H1 (cell line): ENCODE data around the gene SIPA1L3. TPM values are rescaled to one million over a fixed set of nuclear protein-coding genes. Genes with fewer than 3 reads are reported as not detected.

Experiments used
- CTCF ChIA-PET: fragments of 300-600 bp; sonication (Branson Sonifier 250); formaldehyde crosslinking; loops from one replicate; lab custom pipeline; 2021; ENCODE audit not compliant: partially characterized antibody; lab: Charles Lee
- POLR2A ChIA-PET: fragments of 300-600 bp; sonication (Branson Sonifier 250); formaldehyde crosslinking; loops from one replicate; lab custom pipeline; 2021; ENCODE audit warnings: inconsistent platforms; ENCODE audit not compliant: partially characterized antibody; lab: Charles Lee
- DNase-seq, 2 experiments: peaks; one replicate each; pipeline versions ENCODE4 v3.0.0 to v3.0.0-alpha.2; 2010 to 2022; ENCODE audit warnings: low spot score in 2 of 2, low read depth in 1 of 2, mixed read lengths in 1 of 2
- FAIRE-seq: peaks from 2 replicates; lab custom pipeline; 2011; peaks lifted over from hg19 to GRCh38; lab: Jason Lieb, UNC
- H2AFZ ChIP-seq: 2 replicates; pipeline ENCODE4 v1.8.1; 2012; ENCODE audit warnings: low read length, inconsistent platforms
- H2AK5ac ChIP-seq: 2 replicates; pipeline ENCODE4 v1.6.1; 2013; ENCODE audit warnings: low read depth, low read length
- H2BK120ac ChIP-seq: replicated peaks from 2 replicates; pipeline ENCODE3; 2013; ENCODE audit warnings: low read depth, low read length, inconsistent platforms
- H2BK12ac ChIP-seq: 2 replicates; pipeline ENCODE4 v1.6.1; 2013; ENCODE audit warnings: low read depth, low read length
- H2BK15ac ChIP-seq: 2 replicates; pipeline ENCODE4 v1.6.1; 2013; ENCODE audit warnings: low read length
- H2BK20ac ChIP-seq: 2 replicates; pipeline ENCODE4 v1.6.1; 2013; ENCODE audit warnings: low read length
- H2BK5ac ChIP-seq: 2 replicates; pipeline ENCODE4 v1.6.1; 2013; ENCODE audit warnings: low read depth, low read length
- H3K14ac ChIP-seq: 2 replicates; pipeline ENCODE4 v1.6.1; 2013; ENCODE audit warnings: inconsistent platforms; ENCODE audit not compliant: insufficient read length
- H3K18ac ChIP-seq: 2 replicates; pipeline ENCODE4 v1.6.1; 2013; ENCODE audit warnings: low read length; ENCODE audit errors: extremely low read depth
- H3K23ac ChIP-seq: 2 replicates; pipeline ENCODE4 v1.6.1; 2013; ENCODE audit warnings: inconsistent platforms; ENCODE audit not compliant: insufficient read length
- H3K23me2 ChIP-seq: 2 replicates; pipeline ENCODE4 v1.6.1; 2013; ENCODE audit warnings: low read depth, low read length
- H3K27ac ChIP-seq: 2 replicates; pipeline ENCODE4 v1.6.1; 2011; ENCODE audit warnings: low read depth, low read length, inconsistent platforms
- H3K27me3 ChIP-seq, 4 experiments: replicated peaks in 1 of 4; 1 replicate in 1 of 4; 2 replicates in 3 of 4; pipeline versions ENCODE4 v1.6.1 to v1.8.1; 2011 to 2013; ENCODE audit warnings: low read length in 3 of 4, mild to moderate bottlenecking in 3 of 4, inconsistent platforms in 2 of 4, mixed read lengths in 2 of 4, moderate library complexity in 1 of 4; ENCODE audit not compliant: control insufficient read depth in 3 of 4, insufficient read depth in 3 of 4; ENCODE audit errors: extremely low read depth in 1 of 4
- H3K36me3 ChIP-seq, 4 experiments: 2 replicates each; pipeline versions ENCODE4 v1.6.1 to v1.8.1; 2011 to 2013; ENCODE audit warnings: mild to moderate bottlenecking in 4 of 4, low read length in 3 of 4, moderate library complexity in 2 of 4, control low read depth in 1 of 4, inconsistent platforms in 1 of 4; ENCODE audit not compliant: insufficient read depth in 4 of 4, control insufficient read depth in 2 of 4
- H3K4ac ChIP-seq: replicated peaks from 2 replicates; pipeline ENCODE3; 2013; ENCODE audit warnings: low read length, low read depth, mixed read lengths, inconsistent platforms; ENCODE audit not compliant: insufficient read length
- H3K4me1 ChIP-seq, 4 experiments: replicated peaks in 1 of 4; 1 replicate in 1 of 4; 2 replicates in 3 of 4; pipeline versions ENCODE4 v1.6.1 to v1.8.1; 2011 to 2013; ENCODE audit warnings: low read length in 3 of 4, inconsistent platforms in 2 of 4, mixed read lengths in 1 of 4; ENCODE audit not compliant: insufficient read depth in 4 of 4, control insufficient read depth in 3 of 4
- H3K4me2 ChIP-seq, 2 experiments: 2 replicates each; pipeline versions ENCODE4 v1.6.1 to v1.8.1; 2011 to 2013; ENCODE audit warnings: low read depth in 2 of 2, low read length in 2 of 2, control low read depth in 1 of 2, inconsistent platforms in 1 of 2, mild to moderate bottlenecking in 1 of 2; ENCODE audit not compliant: insufficient read depth in 1 of 2
- H3K4me3 ChIP-seq, 4 experiments: fragments of 200-600, 300-600 bp in 1 of 4; sonication (generic), shearing (Covaris generic), sonication (Bioruptor Twin) in 1 of 4; 2 replicates each; pipeline versions ENCODE4 v1.5.1 to v1.8.1; 2011 to 2016; ENCODE audit warnings: low read length in 4 of 4, low read depth in 3 of 4, control low read depth in 2 of 4, inconsistent platforms in 2 of 4, mild to moderate bottlenecking in 2 of 4, mixed read lengths in 1 of 4, moderate library complexity in 1 of 4; ENCODE audit not compliant: insufficient read depth in 2 of 4; ENCODE audit errors: extremely low read depth in 1 of 4
- H3K56ac ChIP-seq: replicated peaks from 2 replicates; pipeline ENCODE3; 2013; ENCODE audit warnings: low read depth, mild to moderate bottlenecking, mixed read lengths, low read length, inconsistent platforms; ENCODE audit not compliant: insufficient read length
- H3K79me1 ChIP-seq: 2 replicates; pipeline ENCODE4 v1.6.1; 2013; ENCODE audit warnings: low read depth, low read length, control low read depth
- H3K79me2 ChIP-seq, 2 experiments: 2 replicates each; pipeline versions ENCODE4 v1.6.1 to v1.8.1; 2012 to 2013; ENCODE audit warnings: low read length in 2 of 2, mild to moderate bottlenecking in 2 of 2, inconsistent platforms in 1 of 2; ENCODE audit not compliant: insufficient read depth in 2 of 2, control insufficient read depth in 1 of 2
- H3K9ac ChIP-seq, 4 experiments: replicated peaks in 1 of 4; 1 replicate in 1 of 4; 2 replicates in 3 of 4; pipeline versions ENCODE4 v1.6.1 to v1.8.1; 2011 to 2013; ENCODE audit warnings: low read depth in 3 of 4, low read length in 3 of 4, control low read depth in 2 of 4, mild to moderate bottlenecking in 2 of 4, moderate library complexity in 2 of 4, inconsistent platforms in 1 of 4; ENCODE audit errors: extremely low read depth in 1 of 4
- H3K9me3 ChIP-seq, 2 experiments: 2 replicates each; pipeline versions ENCODE4 v1.6.1 to v1.8.1; 2012 to 2013; ENCODE audit warnings: mild to moderate bottlenecking in 2 of 2, moderate library complexity in 2 of 2, control low read depth in 1 of 2, inconsistent platforms in 1 of 2, low read depth in 1 of 2, low read length in 1 of 2, mixed read lengths in 1 of 2; ENCODE audit not compliant: insufficient read depth in 2 of 2
- H4K20me1 ChIP-seq, 2 experiments: replicated peaks in 1 of 2; 2 replicates each; pipeline versions ENCODE3 to v1.8.1; 2011 to 2013; ENCODE audit warnings: inconsistent platforms in 2 of 2, low read length in 2 of 2, mild to moderate bottlenecking in 1 of 2; ENCODE audit not compliant: insufficient read depth in 2 of 2, control insufficient read depth in 1 of 2
- H4K5ac ChIP-seq: 2 replicates; pipeline ENCODE4 v1.6.1; 2013; ENCODE audit warnings: low read length, low read depth, mixed read lengths, inconsistent platforms; ENCODE audit not compliant: insufficient read length
- H4K8ac ChIP-seq: 2 replicates; pipeline ENCODE4 v1.8.0; 2013; ENCODE audit warnings: mild to moderate bottlenecking, moderate library complexity, low read length, inconsistent platforms; ENCODE audit not compliant: insufficient read depth; ENCODE audit errors: extremely low read depth
- H4K91ac ChIP-seq: replicated peaks from 2 replicates; pipeline ENCODE3; 2013; ENCODE audit warnings: low read length, mixed read lengths, inconsistent platforms; ENCODE audit not compliant: insufficient read length
- ATF3 ChIP-seq: IDR thresholded peaks from 2 replicates; pipeline ENCODE4 v1.6.1; 2011; ENCODE audit warnings: low read depth, mild to moderate bottlenecking, low read length; ENCODE audit not compliant: insufficient read depth
- E2F6 ChIP-seq: IDR thresholded peaks from 2 replicates; pipeline ENCODE4 v1.6.1; 2012; ENCODE audit warnings: inconsistent platforms
- HDAC2 ChIP-seq, 2 experiments: fragments of 300-600 bp in 1 of 2; sonication (generic) in 1 of 2; IDR thresholded peaks; 2 replicates each; pipeline ENCODE4 v1.6.1; 2011 to 2012; ENCODE audit warnings: low read depth in 2 of 2, low read length in 2 of 2, mild to moderate bottlenecking in 2 of 2, moderate library complexity in 2 of 2, borderline replicate concordance in 1 of 2, inconsistent platforms in 1 of 2
- NRF1 ChIP-seq: IDR thresholded peaks from 2 replicates; pipeline ENCODE4 v1.6.1; 2011; ENCODE audit warnings: mild to moderate bottlenecking, low read depth, low read length, improper control_type of control experiment
- RFX5 ChIP-seq: IDR thresholded peaks from 2 replicates; pipeline ENCODE4 v1.6.1; 2011; ENCODE audit warnings: low read depth, low read length, improper control_type of control experiment, borderline replicate concordance
- SP2 ChIP-seq: IDR thresholded peaks from 2 replicates; pipeline ENCODE4 v1.6.1; 2012; ENCODE audit warnings: mild to moderate bottlenecking, low read length, inconsistent platforms
- SP4 ChIP-seq: IDR thresholded peaks from 2 replicates; pipeline ENCODE4 v1.6.1; 2012; ENCODE audit warnings: low read length, inconsistent platforms
- SRF ChIP-seq: IDR thresholded peaks from 2 replicates; pipeline ENCODE4 v1.6.1; 2011; ENCODE audit warnings: mild to moderate bottlenecking, low read depth, low read length, moderate library complexity
- SUZ12 ChIP-seq: fragments of 200-600 bp; sonication (generic); IDR thresholded peaks from 2 replicates; pipeline ENCODE4 v1.6.1; 2012; ENCODE audit warnings: mild to moderate bottlenecking, inconsistent platforms, low read length, moderate library complexity, mixed read lengths
- USF2 ChIP-seq: IDR thresholded peaks from 2 replicates; pipeline ENCODE4 v1.6.1; 2011; ENCODE audit warnings: low read length, improper control_type of control experiment
- ZNF274 ChIP-seq: IDR thresholded peaks from 2 replicates; pipeline ENCODE4 v1.7.0; 2012; ENCODE audit warnings: low read length, borderline replicate concordance; ENCODE audit errors: extremely low read depth
- WGBS, 2 experiments: shearing (Covaris generic) in 1 of 2; methylation state at CpG; one replicate each; pipeline versions ENCODE4 v1.1.6 to v1.1.7; 2013 to 2015; ENCODE audit warnings: low lambda C conversion rate in 2 of 2, mixed read lengths in 2 of 2, inconsistent platforms in 1 of 2, low coverage in 1 of 2, missing lambda C conversion rate in 1 of 2; ENCODE audit not compliant: insufficient replicate concordance in 2 of 2, insufficient coverage in 1 of 2, insufficient read length in 1 of 2; ENCODE audit errors: extremely low coverage in 1 of 2, missing lambda C conversion rate in 1 of 2; 5-methylcytosine and 5-hydroxymethylcytosine counted together
- polyA plus RNA-seq, 7 experiments: library from polyadenylated mRNA; depleted of rRNA in 3 of 7; stranded (reverse) in 5 of 7; unstranded in 2 of 7; fragments of >200 nt in 5 of 7; fragments of 200-250 nt in 2 of 7; gene quantifications; 1 replicate in 5 of 7; 2 replicates in 1 of 7; 4 replicates in 1 of 7; pipeline versions ENCODE4 v1.2.1 to v1.2.3, GENCODE V29; 2011 to 2013; ENCODE audit warnings: missing spikeins in 2 of 7, mixed read lengths in 2 of 7
- total RNA-seq: library from RNA; stranded (reverse); fragmentation: NEBNext Ultra II Directional; extraction: Animal tissue kit (Norgen Biotek cat#: 25700); gene quantifications from 2 replicates; pipeline ENCODE4 v1.2.1, GENCODE V29; 2021

The SIPA1L3 gene
- total and polyA plus RNA-seq, 2 of the 8 experiments (the other 6 are each of a cell fraction or from before 2014, with no cell fraction given) = 15.0 to 54.9 TPM

- H2BK15ac ChIP-seq = no peak overlapping the region
- H3K79me2 ChIP-seq = peaks cover 0 to 10% of the 10 kb centered on the region in 2 experiments; a peak in 2 of 4 replicates
- H3K18ac ChIP-seq = no peak overlapping the region
- no peak overlapping the region for H3K4ac ChIP-seq
- WGBS, 2 experiments = 92% methylated on average over 7 of the region's 7 CpGs; no CpG with 5 or more reads in 1 of the 2 experiments
- H3K4me2 ChIP-seq = no peak overlapping the region
- no peak for DNase-seq
- no peak overlapping the region for H4K91ac ChIP-seq
- no peak overlapping the region for H3K4me3 ChIP-seq
- H2AFZ ChIP-seq = no peak overlapping the region
- no peak overlapping the region; the same call in 1 of the 2 replicates for H2AK5ac ChIP-seq
- no peak overlapping the region for H3K56ac ChIP-seq
- no peak for FAIRE-seq
- H3K14ac ChIP-seq = no peak overlapping the region
- no peak overlapping the region for H4K5ac ChIP-seq
- no peaks in the 10 kb centered on the region for H3K23me2 ChIP-seq
- no peaks in the 10 kb centered on the region for H3K27me3 ChIP-seq
- no peak overlapping the region for H2BK120ac ChIP-seq
- no peak overlapping the region for H2BK12ac ChIP-seq
- POLR2A ChIA-PET = interaction anchor here (0.6 to 1.6 kb wide), 2 partner anchors 12 to 136 kb away, joined by 3 to 4 read pairs; no protein-coding TSS in a partner anchor
- H4K8ac ChIP-seq = no peak overlapping the region
- no peaks in the 10 kb centered on the region for H3K36me3 ChIP-seq
- no peak overlapping the region for H3K9ac ChIP-seq
- H4K20me1 ChIP-seq = peaks cover 1 to 5% of the 10 kb centered on the region in 2 experiments
- H3K79me1 ChIP-seq = peaks cover 4% of the 10 kb centered on the region; the same call in 1 of the 2 replicates
- H2BK5ac ChIP-seq = no peak overlapping the region; the same call in 1 of the 2 replicates
- no peaks in the 10 kb centered on the region for H3K9me3 ChIP-seq
- H3K4me1 ChIP-seq = peaks cover 0 to 17% (median 10%) of the 10 kb centered on the region in 4 experiments; a peak in 6 of 7 replicates
- CTCF ChIA-PET = interaction anchor here (1.2 to 1.3 kb wide), 2 partner anchors 21 to 26 kb away, joined by 3 to 4 read pairs; no protein-coding TSS in a partner anchor
- no peak overlapping the region for H2BK20ac ChIP-seq
- H3K27ac ChIP-seq = no peak overlapping the region
- no peak overlapping the region for H3K23ac ChIP-seq
- no peak for TF ChIP-seq SP2
- no peak for TF ChIP-seq ZNF274
- no peak for TF ChIP-seq ATF3
- TF ChIP-seq SP4 = no peak
- no peak for TF ChIP-seq SUZ12
- TF ChIP-seq USF2 = no peak
- TF ChIP-seq HDAC2 (IDR thresholded peaks at IDR 0.05; ENCODE audit: borderline replicate concordance in 1 of 2, low read depth in 2 of 2, low read length in 2 of 2) = no peak
- no peak for TF ChIP-seq SRF
- TF ChIP-seq NRF1 = no peak
- no peak for TF ChIP-seq RFX5
- TF ChIP-seq E2F6 = no peak
Measured at GRCh38 chr19:38015761-38016160, 108.8 kb downstream of the SIPA1L3 start.
